Tibial nerve (tissue), 4 donors: Measurements from ENCODE around the gene UGT1A8.

Experiments used
- EP300 ChIP-seq, 2 donors: sonication (generic); formaldehyde crosslinking; IDR thresholded peaks; one replicate each; pipeline ENCODE4 v1.6.1; 2017; ENCODE audit warnings: antibody characterized with exemption in 2 of 2, mild to moderate bottlenecking in 1 of 2
- POLR2A ChIP-seq, 2 donors: fragments of 450-650 bp; IDR thresholded peaks; one replicate each; pipeline ENCODE4 v1.6.1; 2017; ENCODE audit warnings: antibody characterized with exemption in 2 of 2, mild to moderate bottlenecking in 2 of 2, moderate library complexity in 2 of 2
- TF ChIP-seq, protein P1 (sequence below), 5 experiments: fragments of 200-600 bp in 3 of 5; fragments of 450-650 bp in 2 of 5; sonication (generic) in 3 of 5; IDR thresholded peaks; one replicate each; pipeline ENCODE4 v1.5.1; 2016 to 2019; ENCODE audit warnings: antibody characterized with exemption in 5 of 5, mild to moderate bottlenecking in 3 of 5, moderate library complexity in 2 of 5

DNA sequence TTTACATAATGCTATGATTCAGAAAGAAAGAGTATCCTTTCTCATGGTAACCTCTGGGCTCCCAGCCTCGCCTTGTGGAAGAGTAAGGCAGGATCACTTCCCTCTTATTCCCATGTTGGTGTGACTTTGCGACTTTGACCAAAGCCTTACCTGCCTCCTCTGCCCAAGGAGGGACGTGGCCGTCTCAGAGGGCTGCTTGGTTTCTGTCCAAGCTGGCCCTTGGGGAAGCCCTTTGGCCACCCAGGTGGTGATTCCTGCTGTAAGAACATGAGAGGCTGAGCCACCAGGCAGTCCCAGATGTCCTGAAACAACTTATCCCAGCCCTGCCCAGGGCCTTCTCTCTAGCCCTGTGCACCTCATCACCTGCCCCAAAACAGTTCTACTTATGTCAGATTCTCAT, 81.3 kb downstream of the UGT1A8 start:
- TF ChIP-seq, protein P1, sequence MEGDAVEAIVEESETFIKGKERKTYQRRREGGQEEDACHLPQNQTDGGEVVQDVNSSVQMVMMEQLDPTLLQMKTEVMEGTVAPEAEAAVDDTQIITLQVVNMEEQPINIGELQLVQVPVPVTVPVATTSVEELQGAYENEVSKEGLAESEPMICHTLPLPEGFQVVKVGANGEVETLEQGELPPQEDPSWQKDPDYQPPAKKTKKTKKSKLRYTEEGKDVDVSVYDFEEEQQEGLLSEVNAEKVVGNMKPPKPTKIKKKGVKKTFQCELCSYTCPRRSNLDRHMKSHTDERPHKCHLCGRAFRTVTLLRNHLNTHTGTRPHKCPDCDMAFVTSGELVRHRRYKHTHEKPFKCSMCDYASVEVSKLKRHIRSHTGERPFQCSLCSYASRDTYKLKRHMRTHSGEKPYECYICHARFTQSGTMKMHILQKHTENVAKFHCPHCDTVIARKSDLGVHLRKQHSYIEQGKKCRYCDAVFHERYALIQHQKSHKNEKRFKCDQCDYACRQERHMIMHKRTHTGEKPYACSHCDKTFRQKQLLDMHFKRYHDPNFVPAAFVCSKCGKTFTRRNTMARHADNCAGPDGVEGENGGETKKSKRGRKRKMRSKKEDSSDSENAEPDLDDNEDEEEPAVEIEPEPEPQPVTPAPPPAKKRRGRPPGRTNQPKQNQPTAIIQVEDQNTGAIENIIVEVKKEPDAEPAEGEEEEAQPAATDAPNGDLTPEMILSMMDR (IDR thresholded peaks at IDR 0.05), result no peak
- TF ChIP-seq EP300 (IDR thresholded peaks at IDR 0.05) (no peak), POLR2A (IDR thresholded peaks at IDR 0.05) (no peak)
